HG03439 (cell line): ENCODE data around the gene GAS2L1.

Experiments
- ATAC-seq: cut with Tn5 transposase; IDR thresholded peaks from one replicate; pipeline ENCODE4 v1.9.1; 2021; ENCODE audit warnings: mild to moderate bottlenecking, moderate library complexity; ENCODE audit not compliant: unreplicated experiment

Gene GAS2L1

DNA sequence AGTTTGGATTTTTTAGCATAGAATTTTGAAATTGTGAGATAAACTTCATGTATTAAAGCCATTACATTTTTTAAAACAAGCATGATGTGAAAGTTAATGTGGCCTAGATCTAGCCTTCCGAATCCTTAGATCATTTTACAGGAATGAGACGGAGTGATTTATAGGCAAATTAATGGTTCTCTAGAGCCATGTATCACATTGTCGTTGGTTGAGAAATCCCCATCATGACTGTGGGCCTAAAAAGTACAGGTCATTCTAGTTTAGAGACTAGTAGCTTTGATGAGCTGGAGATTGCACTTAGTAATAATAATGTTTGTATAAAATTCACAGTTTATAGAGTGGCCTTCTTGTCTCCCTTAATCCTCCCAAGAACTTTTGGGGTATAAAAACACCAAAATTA is 31.3 kb upstream of the GAS2L1 start:
- no peak for ATAC-seq

DNA sequence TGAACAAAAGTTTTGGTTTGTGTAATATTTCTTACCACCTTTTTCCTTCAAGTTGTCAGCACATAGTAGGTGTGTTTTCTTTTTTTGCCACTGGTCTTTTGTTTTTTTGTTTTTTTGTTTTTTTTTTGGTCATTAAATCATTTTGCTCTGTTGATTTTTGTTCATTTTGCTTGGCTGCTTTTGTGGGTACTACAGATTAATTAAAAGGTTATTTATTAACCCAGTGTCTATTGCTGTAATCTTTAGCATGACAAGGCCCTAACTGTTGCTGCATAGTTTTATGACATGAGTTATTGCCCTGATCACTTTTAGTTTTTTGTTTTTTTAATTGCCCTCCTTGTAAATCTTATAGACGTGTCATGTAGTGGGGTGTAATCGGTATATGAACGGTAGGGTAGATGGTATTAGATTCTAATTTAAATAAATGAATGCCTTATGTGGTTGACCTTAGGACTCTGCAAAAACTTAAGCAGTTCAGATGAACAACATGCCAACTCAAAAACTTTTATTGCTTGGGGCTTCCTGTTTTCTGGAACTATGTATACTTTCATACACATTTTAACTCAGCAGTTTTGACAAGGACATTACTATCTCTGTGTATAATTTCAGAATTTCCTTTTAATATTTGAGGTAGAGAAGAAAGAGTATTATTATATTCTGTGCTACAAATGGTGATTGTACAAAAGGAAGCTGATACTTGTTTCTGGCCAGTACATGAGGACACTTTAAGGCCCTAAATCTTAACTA is 30.5 kb upstream of the GAS2L1 start:
- ATAC-seq = no peak

DNA sequence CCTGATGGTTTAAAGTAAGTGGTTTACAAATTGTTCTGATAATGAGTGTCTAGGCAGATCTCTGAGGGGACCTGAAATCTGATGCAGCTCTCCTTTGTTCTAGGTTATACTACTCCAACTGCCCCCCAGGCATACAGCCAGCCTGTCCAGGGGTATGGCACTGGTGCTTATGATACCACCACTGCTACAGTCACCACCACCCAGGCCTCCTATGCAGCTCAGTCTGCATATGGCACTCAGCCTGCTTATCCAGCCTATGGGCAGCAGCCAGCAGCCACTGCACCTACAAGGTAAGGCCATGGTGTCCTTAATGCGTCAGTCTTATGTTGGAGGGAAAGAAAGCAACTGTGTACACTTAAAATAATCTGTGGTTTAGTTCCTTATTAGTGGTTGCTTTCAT is 28.5 kb upstream of the GAS2L1 start:
- ATAC-seq = no peak

DNA sequence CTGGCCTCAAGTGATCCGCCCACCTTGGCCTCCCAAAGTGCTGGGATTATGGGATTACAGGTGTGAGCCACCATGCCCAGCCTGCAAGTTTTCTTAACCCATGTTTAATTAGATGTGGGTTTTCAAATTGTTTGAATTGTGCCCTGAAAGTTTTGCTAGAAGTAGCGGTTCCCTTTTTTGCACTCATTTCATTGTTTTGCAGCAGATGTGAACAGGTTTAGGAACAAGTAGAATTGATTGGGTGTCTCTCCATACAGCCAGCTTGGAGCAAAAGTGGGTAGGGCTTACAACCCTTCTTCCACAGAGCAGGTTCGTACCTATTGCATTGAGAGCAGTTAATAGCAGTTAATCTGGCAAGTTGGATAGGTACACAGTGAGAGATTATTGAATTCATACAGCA is 22.3 kb upstream of the GAS2L1 start:
- ATAC-seq = no peak

DNA sequence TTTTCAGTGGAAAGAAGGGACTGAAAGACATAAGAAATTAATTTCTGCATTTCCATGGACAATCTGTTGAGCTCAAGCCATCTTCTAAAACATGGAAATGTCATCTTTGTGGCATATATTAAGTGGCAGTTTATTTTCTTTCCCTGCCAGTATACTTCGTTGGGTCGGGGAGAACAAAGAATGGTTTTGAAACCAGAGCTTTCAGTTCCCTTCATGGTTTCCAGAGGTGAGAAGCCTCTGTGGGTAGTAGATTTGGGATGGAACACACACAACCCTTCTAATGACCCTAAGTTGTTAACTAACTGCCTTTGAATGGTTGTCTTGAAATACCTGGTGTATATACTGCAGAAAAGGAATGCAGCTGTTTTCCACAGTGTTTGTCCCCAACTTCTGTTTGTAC is 17.6 kb upstream of the GAS2L1 start:
- no peak for ATAC-seq

DNA sequence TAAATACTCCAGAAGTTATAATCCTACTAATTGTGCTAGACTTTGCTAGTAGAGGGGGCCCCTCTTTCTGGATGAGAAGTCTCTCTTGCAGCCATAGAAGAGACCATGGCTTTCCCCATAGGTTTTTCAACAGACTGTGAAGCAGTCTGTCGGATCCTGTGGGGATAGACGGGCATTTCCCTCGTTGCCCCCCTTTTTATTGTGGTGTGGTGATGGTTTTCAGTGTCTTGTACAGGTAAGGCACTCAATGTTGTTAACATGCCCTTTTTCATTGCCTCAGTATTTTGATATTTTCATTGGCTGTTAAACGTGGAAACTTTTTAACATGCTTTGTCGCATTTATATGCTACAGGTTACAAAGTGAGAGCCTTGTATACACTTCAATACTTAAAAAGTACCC is 16.4 kb upstream of the GAS2L1 start:
- ATAC-seq = no peak

DNA sequence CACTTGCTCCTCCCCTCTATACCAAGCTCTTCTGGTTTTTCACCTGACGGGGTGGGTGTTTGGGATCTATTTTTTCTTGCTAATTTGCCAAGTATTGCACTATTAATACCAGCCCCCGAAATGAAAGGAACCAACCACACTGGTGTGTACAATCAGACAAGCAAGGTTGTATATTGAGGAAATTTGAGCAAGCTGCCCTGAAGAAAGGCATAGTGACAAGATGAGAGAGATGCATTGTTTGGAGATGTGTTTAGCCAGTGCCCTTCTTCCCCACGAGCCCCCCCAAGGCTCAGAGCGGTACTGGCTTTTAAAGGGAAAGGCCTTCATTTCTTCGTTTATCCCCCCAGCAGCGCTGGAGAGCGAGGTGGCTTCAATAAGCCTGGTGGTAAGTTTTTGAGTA is 15.2 kb upstream of the GAS2L1 start:
- no peak for ATAC-seq

DNA sequence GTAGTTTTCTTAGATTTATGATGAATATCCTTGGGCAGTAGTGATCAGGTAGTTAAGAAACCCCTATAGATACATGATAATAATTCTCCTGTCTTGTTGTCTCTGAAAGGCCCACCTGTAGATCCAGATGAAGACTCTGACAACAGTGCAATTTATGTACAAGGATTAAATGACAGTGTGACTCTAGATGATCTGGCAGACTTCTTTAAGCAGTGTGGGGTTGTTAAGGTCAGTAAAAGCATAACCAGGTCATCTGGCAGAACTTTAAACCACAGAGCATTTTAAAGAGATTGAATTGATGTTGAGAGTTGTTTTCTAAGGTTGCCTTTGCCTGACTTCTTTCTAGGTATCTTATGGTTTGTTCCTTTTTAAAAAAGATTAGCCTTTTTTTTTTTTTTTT is 14.1 kb upstream of the GAS2L1 start:
- no peak for ATAC-seq

DNA sequence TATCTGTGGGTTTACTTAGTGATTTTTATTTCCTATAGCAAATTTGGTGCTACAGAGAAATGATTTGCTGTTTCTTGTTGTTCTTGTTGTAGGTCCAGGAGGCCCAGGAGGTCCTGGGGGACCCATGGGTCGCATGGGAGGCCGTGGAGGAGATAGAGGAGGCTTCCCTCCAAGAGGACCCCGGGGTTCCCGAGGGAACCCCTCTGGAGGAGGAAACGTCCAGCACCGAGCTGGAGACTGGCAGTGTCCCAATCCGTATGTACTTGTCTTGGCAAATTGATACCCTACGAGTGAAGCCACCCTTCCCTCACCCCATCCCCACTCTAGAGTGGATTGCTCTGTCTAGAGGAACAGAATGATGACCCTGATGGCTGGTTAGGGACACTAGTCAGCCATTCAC is 7.8 kb upstream of the GAS2L1 start:
- ATAC-seq = no peak

DNA sequence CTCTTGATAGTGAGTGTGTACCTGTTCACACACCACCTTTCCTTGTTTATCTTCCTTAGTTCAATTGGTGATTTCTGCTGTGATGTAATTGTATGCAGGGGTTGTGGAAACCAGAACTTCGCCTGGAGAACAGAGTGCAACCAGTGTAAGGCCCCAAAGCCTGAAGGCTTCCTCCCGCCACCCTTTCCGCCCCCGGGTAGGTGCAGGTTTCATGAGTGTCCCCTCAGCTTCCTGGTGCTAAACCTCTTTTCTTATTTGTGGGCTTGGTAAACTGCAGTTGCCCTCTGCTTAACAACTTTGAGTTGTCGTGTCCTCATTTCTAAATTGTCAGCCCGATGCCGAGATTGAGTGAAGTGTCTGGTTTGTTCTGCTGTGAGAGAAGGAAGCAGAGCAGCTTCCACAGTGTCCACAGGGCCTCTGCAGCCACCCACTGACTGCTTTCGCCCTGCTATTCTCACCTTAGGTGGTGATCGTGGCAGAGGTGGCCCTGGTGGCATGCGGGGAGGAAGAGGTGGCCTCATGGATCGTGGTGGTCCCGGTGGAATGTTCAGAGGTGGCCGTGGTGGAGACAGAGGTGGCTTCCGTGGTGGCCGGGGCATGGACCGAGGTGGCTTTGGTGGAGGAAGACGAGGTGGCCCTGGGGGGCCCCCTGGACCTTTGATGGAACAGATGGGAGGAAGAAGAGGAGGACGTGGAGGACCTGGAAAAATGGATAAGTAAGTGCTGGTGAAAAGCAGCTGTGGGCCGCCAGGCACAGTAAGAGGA is 7.1 kb upstream of the GAS2L1 start:
- ATAC-seq = no peak

DNA sequence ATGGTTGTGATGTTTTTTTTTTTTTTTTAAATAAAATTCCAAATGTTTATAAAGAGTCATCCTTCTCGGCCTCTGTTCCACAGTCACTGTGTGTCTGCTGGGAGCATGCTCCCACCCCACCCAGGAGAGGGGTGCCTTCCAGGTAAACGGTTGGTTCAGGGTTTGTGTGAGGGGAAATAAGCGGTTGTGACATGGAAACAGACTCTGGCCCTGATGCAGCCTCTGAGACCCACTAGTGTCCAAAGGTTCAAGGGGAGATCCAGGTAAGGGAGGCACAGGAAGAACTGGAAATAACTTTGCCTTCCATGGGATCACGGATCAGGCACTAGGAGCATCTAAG is 6.0 kb upstream of the GAS2L1 start:
- no peak for ATAC-seq

DNA sequence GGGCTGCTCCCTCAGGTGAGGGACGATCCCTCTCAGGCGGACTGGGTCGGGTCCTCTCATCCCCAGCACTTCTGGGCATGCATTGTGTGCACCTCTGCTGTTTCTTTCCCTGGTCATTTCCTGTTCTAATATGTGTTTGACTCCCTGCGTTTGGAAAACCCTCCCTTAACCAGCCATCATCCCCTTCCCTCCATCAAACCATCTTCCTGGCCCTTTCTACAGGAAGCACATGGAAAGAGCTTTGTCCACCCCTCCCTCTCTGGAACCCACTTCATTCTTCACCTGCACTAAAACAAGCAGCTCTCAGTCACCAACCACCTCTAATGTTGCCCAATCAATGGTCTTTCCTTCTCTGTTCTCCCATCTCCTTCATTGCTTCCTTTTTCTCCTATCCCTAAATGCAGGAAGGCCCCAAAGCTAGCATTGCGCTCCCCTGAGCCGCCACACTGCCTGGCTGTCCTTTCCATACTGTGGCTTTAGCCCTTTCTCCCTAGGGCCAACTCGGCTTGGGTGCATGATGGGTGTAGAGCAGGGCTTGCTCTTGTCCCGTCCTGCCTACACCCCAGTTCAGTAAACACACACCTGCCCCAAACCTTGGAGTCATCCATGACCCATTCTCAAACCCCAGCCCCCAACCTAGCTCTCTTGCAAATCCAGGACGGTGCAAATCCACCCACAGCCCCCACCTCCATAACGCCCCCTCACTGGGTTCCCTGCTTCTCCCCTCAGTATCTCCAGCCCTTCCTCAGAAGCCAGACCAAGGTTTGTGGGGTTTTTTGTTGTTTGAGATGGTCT is 5.4 kb upstream of the GAS2L1 start:
- ATAC-seq = no peak

DNA sequence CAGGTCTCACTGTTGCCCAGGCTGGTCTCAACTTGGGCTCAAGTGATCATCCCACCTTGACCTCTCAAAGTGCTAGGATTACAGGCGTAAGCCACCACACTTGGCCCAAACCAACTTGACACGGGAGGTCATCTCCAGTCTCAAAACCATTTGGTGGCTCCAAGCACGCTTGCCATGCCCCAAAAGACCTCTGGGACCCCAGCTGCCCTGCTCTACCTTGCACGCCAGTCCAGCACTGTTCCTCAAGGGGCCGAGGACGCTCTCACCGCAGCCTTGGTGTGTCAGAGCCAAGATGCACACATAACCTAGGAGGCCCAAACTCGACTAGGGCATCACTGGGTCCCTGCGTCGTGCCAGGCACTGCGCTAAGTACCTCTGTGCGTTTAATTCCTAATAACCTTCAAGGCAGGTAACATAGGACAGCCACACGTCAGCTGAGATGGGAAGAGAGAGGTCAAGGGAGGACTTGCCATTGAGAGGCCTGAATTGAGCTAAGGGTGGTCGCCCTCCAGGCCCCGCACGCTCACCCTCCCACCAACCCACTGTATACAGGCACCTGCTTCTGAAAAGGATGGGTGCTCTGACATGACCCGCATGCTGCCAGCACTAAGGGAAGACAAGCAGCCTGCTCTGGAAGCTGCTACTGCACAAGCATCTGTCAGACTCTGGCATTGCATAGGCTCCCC is 4.6 kb upstream of the GAS2L1 start:
- ATAC-seq = no peak

DNA sequence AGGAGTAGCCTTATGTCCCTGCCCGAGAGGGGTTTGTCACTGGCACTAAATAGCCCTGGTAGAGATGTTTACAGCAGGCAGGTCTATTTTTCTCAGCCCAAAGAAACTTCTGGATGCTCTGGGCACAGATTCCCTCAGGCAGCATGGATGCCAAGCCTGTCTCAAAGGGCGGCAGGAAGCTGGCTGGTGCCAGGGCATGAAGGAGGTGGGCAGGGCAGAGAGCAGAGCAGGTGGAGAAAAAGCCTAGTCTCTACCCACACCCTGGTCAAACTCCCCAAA is 4.1 kb upstream of the GAS2L1 start:
- ATAC-seq = no peak

DNA sequence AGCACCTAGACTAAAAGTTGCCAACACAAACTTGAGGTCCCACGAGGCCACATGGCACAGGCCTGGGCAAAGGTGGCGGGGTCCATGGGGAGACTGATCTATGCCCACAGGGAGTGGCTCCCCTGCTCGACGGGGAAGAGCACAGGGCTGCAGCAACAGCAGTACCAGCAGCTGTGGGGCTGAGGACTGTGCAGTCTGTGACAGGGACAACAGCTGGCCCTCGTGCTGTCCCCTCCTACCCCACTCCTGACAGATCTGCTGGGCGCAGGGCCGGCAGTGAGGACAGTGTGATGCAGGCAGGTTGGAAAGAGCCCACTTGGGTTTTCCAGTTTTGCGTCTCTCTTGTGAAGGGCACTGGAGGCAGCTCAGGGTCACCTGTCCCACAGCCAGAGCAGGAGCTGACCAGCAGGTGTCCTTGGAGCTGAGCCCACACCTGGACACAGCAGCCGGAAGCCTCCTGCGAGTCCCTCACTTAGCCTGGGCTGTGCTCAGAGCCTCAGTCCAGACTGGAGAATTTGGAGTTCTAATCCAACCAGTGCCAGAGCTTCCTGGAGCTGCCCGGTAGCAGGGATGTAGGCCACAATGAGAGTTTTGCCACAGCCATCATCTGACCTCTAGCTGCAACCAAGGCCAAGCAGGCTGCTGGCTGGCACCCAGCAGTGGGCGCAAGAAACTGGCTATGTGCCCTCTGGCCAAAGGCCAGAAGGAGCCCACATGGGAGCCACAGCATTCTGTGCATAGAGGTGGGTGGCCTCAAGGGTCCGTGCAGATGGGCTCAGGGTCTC is 3.6 kb upstream of the GAS2L1 start:
- ATAC-seq = no peak

DNA sequence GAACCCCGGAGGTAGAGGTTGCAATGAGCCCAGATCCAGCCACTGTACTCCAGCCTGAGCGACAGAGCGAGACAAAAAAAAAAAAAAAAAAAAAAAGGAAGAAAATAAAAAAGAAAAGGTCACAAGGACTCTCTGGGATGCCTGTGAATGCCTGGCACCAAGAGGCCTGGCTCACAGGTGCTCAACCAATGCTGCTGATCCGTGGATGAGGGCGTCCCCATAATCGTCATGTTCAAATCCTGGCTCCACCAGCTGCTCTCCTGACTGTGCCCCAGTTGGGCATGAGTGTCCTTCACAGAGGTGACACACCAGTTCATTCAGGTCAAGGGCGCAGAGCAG is 645 bp upstream of the GAS2L1 start:
- ATAC-seq = no peak

DNA sequence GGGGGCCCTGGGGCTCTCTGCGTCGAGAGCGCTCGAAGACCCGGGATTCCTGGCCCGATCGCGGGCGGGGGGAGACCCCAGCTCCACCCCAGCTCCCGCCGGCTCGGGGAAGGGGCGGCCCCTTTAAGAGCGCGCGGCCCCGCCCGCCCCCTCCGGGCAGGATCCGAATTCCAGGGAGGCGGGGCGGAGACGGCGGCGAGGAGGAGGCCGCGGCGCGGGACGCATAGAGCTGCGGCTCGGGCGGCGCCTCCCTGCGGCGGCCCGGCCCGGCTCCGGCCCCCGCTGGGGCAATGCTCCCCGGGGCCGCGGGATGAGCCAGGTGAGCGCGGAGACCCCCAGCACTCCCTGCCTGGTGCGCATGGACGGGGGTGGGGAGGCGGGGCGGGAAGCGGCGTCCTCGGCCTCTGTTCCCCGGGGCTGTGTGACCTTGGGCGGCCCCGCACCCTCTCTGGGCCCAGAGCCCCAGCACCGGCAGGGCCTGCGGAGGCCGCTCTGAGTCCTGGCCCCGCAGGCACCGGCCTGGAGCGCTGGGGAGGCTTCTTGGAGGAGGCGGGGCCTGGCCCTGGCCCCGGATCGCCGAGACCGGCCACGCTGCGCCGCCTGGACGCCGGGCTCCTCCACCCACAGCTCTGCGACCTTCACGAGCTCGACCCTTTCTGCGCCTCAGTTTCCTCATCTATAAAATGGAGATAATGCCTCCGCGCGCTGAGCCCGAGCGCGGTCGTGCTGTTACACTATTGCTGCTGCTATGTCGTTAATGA is 565 bp downstream of the GAS2L1 start:
- no peak for ATAC-seq

DNA sequence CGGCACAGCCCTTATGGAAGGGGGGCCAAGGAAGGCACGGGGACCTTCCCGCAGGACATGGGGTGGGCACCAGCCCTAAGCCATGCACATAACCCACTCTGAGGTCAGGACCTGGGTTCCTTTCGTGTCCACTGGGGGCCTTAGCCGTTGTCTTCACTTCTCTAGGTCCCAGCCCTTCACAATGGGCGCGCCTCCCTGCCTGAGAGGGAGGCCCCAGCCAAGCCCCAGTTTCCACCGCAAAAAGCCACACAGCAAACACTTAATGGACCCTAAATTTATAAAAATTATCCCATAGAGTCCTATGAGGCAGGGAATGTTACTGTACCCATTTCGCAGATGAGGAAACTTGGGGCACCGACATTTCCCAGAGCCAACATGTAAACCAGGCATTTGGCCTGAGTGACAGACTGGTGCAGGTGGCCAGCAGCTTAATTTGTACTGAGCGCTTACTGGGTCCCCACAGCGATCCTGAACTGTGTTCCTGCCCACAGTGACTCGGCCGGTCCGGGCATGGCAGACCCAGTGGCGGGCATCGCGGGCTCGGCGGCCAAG is 1.2 kb downstream of the GAS2L1 start:
- ATAC-seq = no peak

DNA sequence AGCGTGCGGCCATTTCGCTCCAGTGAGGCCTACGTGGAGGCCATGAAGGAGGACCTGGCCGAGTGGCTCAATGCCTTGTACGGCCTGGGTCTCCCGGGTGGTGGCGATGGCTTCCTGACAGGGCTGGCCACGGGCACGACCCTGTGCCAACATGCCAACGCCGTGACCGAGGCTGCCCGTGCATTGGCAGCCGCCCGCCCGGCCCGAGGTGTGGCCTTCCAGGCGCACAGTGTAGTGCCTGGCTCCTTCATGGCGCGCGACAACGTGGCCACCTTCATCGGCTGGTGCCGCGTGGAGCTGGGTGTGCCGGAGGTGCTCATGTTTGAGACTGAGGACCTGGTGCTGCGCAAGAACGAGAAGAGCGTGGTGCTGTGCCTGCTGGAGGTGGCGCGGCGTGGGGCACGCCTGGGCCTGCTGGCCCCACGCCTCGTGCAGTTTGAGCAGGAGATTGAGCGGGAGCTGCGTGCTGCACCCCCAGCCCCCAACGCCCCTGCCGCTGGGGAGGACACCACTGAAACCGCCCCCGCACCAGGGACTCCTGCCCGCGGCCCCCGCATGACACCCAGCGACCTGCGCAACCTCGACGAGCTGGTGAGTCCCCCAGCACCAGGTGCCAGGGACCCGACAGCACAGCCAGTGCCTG is 1.8 kb downstream of the GAS2L1 start:
- ATAC-seq = no peak
